Brain microvascular endothelial cell (primary cell): ENCODE measurements around the gene GNA12.
A peak's percentile ranks its signal among the peaks of the same experiment; 100 is the strongest.
"Not testable (repeated sequence)": the region's sequence is repeated elsewhere in the genome, so short reads cannot be mapped to it uniquely, and the experiment has no call there.

ENCODE experiments used
- DNase-seq: peaks from one replicate; pipeline ENCODE4 v3.0.0-alpha.2; 2020
- H3K27ac ChIP-seq: fragments of 250-450 bp; sonication (Bioruptor Pico); 2 replicates; pipeline ENCODE4 v1.5.1; 2020; ENCODE audit warnings: mild to moderate bottlenecking, moderate library complexity
- H3K27me3 ChIP-seq: fragments of 250-450 bp; sonication (Bioruptor Pico); replicated peaks from 2 replicates; pipeline ENCODE4 v1.5.1; 2020; ENCODE audit warnings: mild to moderate bottlenecking
- H3K36me3 ChIP-seq: fragments of 250-450 bp; sonication (Bioruptor Pico); replicated peaks from 2 replicates; pipeline ENCODE4 v1.5.1; 2020; ENCODE audit warnings: mild to moderate bottlenecking
- H3K4me3 ChIP-seq: 2 replicates; pipeline ENCODE4 v1.5.1; 2011; ENCODE audit warnings: low read depth, mild to moderate bottlenecking, control low read depth, low read length, moderate library complexity
- in situ Hi-C: cut with HindIII; loops from 2 replicates; pipeline ENCODE4 v1.10.0; 2017; ENCODE audit warnings: low sequenced_read_pairs, low pct_ligation_motif_present
- TF ChIP-seq, protein P1 (sequence below): IDR thresholded peaks from 2 replicates; pipeline ENCODE4 v1.5.1; 2011; ENCODE audit warnings: low read depth, mild to moderate bottlenecking, moderate library complexity, low read length, control low read depth, inconsistent platforms; ENCODE audit errors: missing control alignments

Gene GNA12

GRCh38 chr7:2681929-2682799, 161.9 kb downstream of the GNA12 start:
- no peak overlapping the region for H3K27ac ChIP-seq
- DNase-seq: no peak
- no peaks in the 10 kb centered on the region for H3K36me3 ChIP-seq
- no peaks in the 10 kb centered on the region for H3K27me3 ChIP-seq
- in situ Hi-C loops: no loop called here
- no peak overlapping the region for H3K4me3 ChIP-seq
- TF ChIP-seq, protein P1, sequence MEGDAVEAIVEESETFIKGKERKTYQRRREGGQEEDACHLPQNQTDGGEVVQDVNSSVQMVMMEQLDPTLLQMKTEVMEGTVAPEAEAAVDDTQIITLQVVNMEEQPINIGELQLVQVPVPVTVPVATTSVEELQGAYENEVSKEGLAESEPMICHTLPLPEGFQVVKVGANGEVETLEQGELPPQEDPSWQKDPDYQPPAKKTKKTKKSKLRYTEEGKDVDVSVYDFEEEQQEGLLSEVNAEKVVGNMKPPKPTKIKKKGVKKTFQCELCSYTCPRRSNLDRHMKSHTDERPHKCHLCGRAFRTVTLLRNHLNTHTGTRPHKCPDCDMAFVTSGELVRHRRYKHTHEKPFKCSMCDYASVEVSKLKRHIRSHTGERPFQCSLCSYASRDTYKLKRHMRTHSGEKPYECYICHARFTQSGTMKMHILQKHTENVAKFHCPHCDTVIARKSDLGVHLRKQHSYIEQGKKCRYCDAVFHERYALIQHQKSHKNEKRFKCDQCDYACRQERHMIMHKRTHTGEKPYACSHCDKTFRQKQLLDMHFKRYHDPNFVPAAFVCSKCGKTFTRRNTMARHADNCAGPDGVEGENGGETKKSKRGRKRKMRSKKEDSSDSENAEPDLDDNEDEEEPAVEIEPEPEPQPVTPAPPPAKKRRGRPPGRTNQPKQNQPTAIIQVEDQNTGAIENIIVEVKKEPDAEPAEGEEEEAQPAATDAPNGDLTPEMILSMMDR: no peak

DNA sequence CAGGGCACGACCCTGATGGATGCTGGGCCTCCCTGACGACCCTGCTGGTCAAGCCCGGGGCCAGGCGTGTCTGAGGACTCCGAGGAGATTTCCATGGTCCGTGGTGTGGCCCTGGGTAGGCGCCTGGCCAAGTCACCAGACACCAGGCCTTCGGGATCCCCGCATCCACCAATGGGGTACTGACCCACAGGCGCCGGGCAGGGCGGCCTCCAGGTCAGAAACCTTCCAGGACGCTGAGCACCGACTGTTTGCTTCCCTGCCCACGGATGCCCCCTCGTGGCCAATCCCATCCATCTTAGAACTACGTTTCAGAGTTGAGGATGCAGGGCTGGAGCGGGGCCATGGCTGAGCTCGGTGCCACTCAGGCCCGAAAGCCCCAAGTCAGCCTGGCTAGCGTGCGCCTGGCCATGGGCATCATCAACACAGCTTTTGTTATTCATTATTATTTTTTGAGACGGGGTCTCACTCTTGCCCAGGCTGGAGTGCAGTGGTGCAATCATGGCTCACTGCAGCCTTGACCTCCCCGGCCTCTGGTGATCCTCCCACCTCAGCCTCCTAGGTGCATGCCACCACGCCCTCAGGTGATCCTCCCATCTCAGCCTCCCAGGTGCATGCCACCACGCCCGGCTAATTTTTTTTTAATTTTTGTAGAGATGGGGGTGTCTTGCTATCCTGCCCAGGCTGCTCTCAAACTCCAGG, 163.2 kb downstream of the GNA12 start:
- peak; percentile 53 for DNase-seq
- in situ Hi-C loops: no loop called here
- H3K27me3 ChIP-seq: no peaks in the 10 kb centered on the region
- no peak overlapping the region for H3K4me3 ChIP-seq
- no peak overlapping the region for H3K27ac ChIP-seq
- TF ChIP-seq, protein P1: peak; percentile 85
- no peaks in the 10 kb centered on the region for H3K36me3 ChIP-seq

- in situ Hi-C loops: no loop called here
- no peaks in the 10 kb centered on the region for H3K27me3 ChIP-seq
- TF ChIP-seq, protein P1: no peak
- DNase-seq: no peak
- no peak overlapping the region for H3K27ac ChIP-seq
- no peaks in the 10 kb centered on the region for H3K36me3 ChIP-seq
- no peak overlapping the region for H3K4me3 ChIP-seq
These were observed 163.9 kb downstream of the GNA12 start for GRCh38 chr7:2680256-2680655.

DNA sequence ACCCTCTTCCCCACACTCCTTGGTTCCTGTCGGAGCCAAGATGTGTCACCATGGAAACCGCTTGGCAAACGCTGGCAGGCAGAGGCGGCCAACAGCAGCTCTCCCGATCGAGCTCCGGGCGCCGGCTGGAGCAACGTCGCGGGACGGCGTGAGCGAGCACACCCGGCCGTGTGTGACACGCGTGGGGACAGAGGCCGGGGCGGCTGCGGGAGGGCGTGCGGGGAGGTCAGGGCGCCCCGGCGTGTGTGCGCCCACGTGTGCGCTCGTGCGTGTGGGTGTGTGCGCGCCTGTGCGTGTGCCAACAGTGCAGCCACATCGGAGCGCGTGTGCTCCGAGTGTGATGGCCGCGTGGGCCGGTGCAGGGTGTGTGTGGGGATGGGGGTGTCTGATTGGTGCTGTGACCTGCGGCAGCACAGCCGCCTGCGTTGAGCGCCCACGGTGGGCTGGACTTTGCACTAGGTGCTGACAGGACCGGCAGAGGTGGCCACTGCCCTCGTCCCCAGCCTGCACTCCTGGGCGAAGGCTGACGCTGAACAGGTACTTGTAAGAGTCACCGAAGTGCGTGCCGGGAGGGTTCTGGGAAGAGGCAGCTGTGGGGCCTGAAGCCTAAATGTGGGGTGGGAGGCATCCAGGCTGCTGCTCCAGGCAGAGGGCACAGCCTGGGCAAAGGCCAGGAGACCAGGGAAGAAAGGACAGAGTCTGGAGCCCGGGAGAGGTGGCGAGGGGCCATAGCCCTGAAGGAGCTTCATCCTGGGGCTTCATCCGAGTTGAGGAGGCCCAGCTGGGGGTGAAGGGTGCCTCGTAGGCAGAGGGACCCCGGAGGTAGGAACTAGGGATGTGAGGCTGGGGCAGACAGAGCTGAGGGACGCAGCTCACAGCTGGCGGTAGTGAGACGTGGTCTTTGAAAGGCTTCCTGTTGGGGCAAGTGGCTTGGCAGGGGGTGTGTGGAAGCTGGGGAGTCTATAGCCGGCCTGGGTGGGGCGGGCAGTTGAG, 164.7 kb downstream of the GNA12 start:
- H3K4me3 ChIP-seq, in situ Hi-C loops, DNase-seq, H3K27ac ChIP-seq, H3K27me3 ChIP-seq, H3K36me3 ChIP-seq: not testable (repeated sequence)

GRCh38 chr7:2678454-2678853, 165.7 kb downstream of the GNA12 start:
- in situ Hi-C loops, H3K36me3 ChIP-seq, DNase-seq, H3K27ac ChIP-seq, H3K27me3 ChIP-seq, H3K4me3 ChIP-seq: not testable (repeated sequence)
